ENCODE results near the gene RYR1. TPM values are rescaled to one million over a fixed set of nuclear protein-coding genes. Genes with fewer than 3 reads are reported as not detected.
A peak's percentile ranks its signal among the peaks of the same experiment; 100 is the strongest.

Gene RYR1
- total RNA-seq, 4 donors from 2014 or later = 0.54 to 1.6 (median 0.61) TPM

- WGBS, 2 donors = 84 to 87% methylated on average over 7 to 9 of the region's 9 CpGs
- Histone ChIP-seq H3K4me3 (replicated peaks in 1 of 3) (no peak overlapping the region), H3K36me3 (no peaks in the 10 kb centered on the region), H3K9me3 (no peaks in the 10 kb centered on the region), H3K4me1 (no peaks in the 10 kb centered on the region), H3K27ac (no peak overlapping the region), H3K27me3 (no peaks in the 10 kb centered on the region)
- TF ChIP-seq POLR2A (IDR thresholded peaks at IDR 0.05) = no peak
- TF ChIP-seq CTCF (IDR thresholded peaks at IDR 0.05) = no peak
- DNase-seq = no peak
- intact Hi-C loops (cut with DNase I) = no loop called here
Measured at GRCh38 chr19:38451629-38452028, 18.1 kb downstream of the RYR1 start.

DNA sequence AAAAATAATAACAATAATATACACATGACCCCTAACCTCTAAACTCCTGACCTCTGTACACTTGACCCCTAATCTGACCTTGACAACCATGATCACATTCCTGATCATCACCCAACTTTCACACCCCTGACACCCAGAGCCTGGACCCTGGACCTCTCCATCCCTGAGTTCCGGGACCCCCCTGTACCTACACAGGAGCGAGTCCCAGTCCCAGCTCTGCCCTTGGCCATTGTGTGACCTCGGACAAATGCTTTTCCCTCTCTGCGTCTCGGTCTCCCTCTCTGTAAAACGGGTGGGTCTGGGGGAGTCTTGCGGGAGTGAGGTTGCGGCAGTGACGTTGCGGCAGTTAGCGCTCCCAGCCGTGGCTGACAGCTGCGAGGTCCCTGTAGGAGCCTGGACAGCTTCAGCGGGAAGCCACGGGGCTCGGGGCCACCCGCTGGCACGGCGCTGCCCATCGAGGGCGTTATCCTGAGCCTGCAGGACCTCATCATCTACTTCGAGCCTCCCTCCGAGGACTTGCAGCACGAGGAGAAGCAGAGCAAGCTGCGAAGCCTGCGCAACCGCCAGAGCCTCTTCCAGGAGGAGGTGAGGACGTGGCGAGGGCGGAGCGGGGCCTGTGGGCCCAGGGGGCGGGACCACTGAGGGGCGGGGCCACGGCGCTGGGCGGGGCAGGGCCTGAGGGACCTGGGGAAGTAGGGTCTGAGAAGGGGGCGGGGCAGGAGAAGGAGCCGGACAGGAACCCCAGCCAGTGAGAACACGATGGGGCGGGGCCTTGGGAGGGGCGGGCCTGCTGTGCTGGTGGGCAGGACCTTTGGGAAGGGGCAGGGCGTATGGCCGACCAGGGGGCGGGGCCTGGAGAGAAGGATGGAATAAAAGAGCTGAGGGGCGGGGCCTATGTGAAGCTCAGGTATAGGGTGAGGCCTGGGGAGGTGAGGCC, 19.2 kb downstream of the RYR1 start:
- TF ChIP-seq POLR2A (IDR thresholded peaks at IDR 0.05) (no peak), CTCF (IDR thresholded peaks at IDR 0.05) (no peak)
- peak in 1 of 2 donors; percentile 4 for DNase-seq
- 75 to 81% methylated on average over 25 to 38 of the region's 45 CpGs for WGBS, 2 donors
- Histone ChIP-seq H3K4me3 (replicated peaks in 1 of 3) (no peak overlapping the region), H3K36me3 (no peaks in the 10 kb centered on the region), H3K4me1 (no peaks in the 10 kb centered on the region), H3K9me3 (no peaks in the 10 kb centered on the region), H3K27me3 (no peaks in the 10 kb centered on the region), H3K27ac (no peak overlapping the region)
- intact Hi-C loops (cut with DNase I) = no loop called here

DNA sequence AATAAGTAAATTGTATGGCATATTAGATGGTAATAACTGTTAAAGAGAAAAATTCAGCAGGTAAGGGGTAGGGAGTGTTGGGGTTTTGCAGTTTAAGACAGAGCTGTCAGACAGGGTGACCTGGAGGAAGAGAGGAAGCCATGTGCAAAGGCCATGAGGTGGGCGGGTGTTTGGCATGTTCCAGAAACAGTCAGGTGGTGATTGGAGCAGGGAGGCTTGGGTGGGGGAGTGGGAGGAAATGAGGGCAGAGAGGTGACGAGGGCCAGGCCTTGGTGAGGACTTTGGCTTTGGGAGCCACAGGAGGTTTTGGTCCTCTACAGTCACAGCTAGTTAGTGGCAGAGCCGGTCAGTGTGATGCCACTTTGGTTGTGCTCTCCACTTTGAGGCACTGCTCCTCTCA, 20.1 kb downstream of the RYR1 start:
- no peaks in the 10 kb centered on the region for H3K36me3 ChIP-seq
- H3K27me3 ChIP-seq = no peaks in the 10 kb centered on the region
- no peak for DNase-seq
- no peak overlapping the region for H3K4me3 ChIP-seq (replicated peaks in 1 of 3)
- intact Hi-C loops (cut with DNase I) = no loop called here
- no peaks in the 10 kb centered on the region for H3K9me3 ChIP-seq
- no peak overlapping the region for H3K27ac ChIP-seq
- TF ChIP-seq POLR2A (IDR thresholded peaks at IDR 0.05) = no peak
- no peak for TF ChIP-seq CTCF (IDR thresholded peaks at IDR 0.05)
- no peaks in the 10 kb centered on the region for H3K4me1 ChIP-seq
- WGBS, 2 donors = 71 to 84% methylated on average over 3 of the region's 3 CpGs

- Histone ChIP-seq H3K4me1 (no peaks in the 10 kb centered on the region), H3K9me3 (no peaks in the 10 kb centered on the region), H3K4me3 (replicated peaks in 1 of 3) (no peak overlapping the region), H3K36me3 (no peaks in the 10 kb centered on the region), H3K27me3 (no peaks in the 10 kb centered on the region), H3K27ac (no peak overlapping the region)
- 34 to 45% methylated on average over 4 of the region's 4 CpGs for WGBS, 2 donors
- TF ChIP-seq CTCF (IDR thresholded peaks at IDR 0.05) = no peak
- TF ChIP-seq POLR2A (IDR thresholded peaks at IDR 0.05) = no peak
- intact Hi-C loops (cut with DNase I) = no loop called here
- DNase-seq = no peak
Measured at GRCh38 chr19:38455031-38455430, 21.5 kb downstream of the RYR1 start.

GRCh38 chr19:38457202-38457601, 23.7 kb downstream of the RYR1 start:
- Histone ChIP-seq H3K27ac (no peak overlapping the region), H3K27me3 (no peaks in the 10 kb centered on the region), H3K9me3 (no peaks in the 10 kb centered on the region), H3K4me3 (replicated peaks in 1 of 3) (no peak overlapping the region), H3K36me3 (no peaks in the 10 kb centered on the region), H3K4me1 (no peaks in the 10 kb centered on the region)
- DNase-seq = no peak
- intact Hi-C loops (cut with DNase I) = no loop called here
- 65 to 67% methylated on average over 5 of the region's 5 CpGs for WGBS, 2 donors
- TF ChIP-seq CTCF (IDR thresholded peaks at IDR 0.05) = no peak
- no peak for TF ChIP-seq POLR2A (IDR thresholded peaks at IDR 0.05)

All from thyroid gland (tissue), 4 donors.